Lower leg skin (tissue), 4 donors: ENCODE measurements around the gene CDK18. TPM values are rescaled to one million over a fixed set of nuclear protein-coding genes. Genes with fewer than 3 reads are reported as not detected.
A peak's percentile ranks its signal among the peaks of the same experiment; 100 is the strongest.

Source experiments
- DNase-seq, 2 donors: peaks; one replicate each; pipeline ENCODE4 v3.0.0-alpha.2; 2019; ENCODE audit warnings: low spot score in 2 of 2
- H3K4me3 ChIP-seq: fragments of 200-600 bp; sonication (generic); 2 replicates; pipeline ENCODE4 v1.5.1; 2017; ENCODE audit warnings: mild to moderate bottlenecking, low read depth; ENCODE audit not compliant: poor library complexity, severe bottlenecking
- POLR2A ChIP-seq, 2 donors: fragments of 450-650 bp; IDR thresholded peaks; one replicate each; pipeline ENCODE4 v1.6.1; 2016 to 2017; ENCODE audit warnings: antibody characterized with exemption in 2 of 2, mild to moderate bottlenecking in 1 of 2, moderate library complexity in 1 of 2
- WGBS, 2 donors: methylation state at CpG; one replicate each; pipeline ENCODE4 v1.1.5; 2018; 5-methylcytosine and 5-hydroxymethylcytosine counted together
- intact Hi-C: fragments of 100-400 bp; cut with DNase I; formaldehyde crosslinking; loops from one replicate; pipeline ENCODE4 v1.15.0; 2023; ENCODE audit warnings: low total_unique reads
- total RNA-seq, 4 donors: library from RNA; depleted of rRNA; stranded (reverse); fragments of >200 nt; gene quantifications; one replicate each; pipeline ENCODE4 v1.1.0, GENCODE V29; 2016
- TF ChIP-seq, protein P1 (sequence below), 3 donors: fragments of 450-650 bp; IDR thresholded peaks; one replicate each; pipeline ENCODE4 v1.5.1; 2016; ENCODE audit warnings: antibody characterized with exemption in 3 of 3, mild to moderate bottlenecking in 3 of 3, moderate library complexity in 2 of 3

The CDK18 gene
- total RNA-seq, 4 donors from 2014 or later, result 4.5 to 6.5 (median 5.1) TPM

DNA sequence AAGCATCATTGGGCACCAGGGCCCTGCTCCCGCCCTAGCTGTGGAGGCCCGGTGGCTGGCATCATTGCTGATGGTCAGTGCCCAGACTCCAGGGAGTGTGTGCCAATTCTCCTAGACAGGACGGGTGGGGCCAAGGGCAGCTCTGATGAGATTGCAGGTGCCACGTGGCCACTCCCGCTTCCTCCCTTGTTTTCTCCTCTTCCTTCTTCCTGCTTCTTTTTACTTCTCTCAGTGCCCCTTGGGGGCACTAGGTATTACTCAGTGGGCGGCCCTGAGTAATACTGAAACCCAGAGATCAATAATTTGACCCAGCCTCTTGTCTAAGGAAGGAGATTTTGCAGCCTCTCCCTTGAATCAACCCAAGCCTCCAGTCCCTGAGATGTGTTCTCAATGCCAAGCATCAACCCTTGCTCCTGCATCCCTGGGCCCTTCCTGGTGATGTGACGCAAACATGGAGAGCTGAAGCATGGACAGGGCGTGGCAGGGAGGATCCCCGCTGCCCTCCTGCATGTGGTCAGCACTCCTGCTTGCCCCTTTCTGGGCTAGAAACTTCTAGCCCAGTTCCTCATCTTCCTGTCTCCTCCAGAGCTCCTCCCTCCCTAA, 32.4 kb downstream of the CDK18 start:
- 49 to 56% methylated on average over 9 of the region's 9 CpGs for WGBS, 2 donors
- H3K4me3 ChIP-seq, result no peak overlapping the region
- TF ChIP-seq, protein P1, sequence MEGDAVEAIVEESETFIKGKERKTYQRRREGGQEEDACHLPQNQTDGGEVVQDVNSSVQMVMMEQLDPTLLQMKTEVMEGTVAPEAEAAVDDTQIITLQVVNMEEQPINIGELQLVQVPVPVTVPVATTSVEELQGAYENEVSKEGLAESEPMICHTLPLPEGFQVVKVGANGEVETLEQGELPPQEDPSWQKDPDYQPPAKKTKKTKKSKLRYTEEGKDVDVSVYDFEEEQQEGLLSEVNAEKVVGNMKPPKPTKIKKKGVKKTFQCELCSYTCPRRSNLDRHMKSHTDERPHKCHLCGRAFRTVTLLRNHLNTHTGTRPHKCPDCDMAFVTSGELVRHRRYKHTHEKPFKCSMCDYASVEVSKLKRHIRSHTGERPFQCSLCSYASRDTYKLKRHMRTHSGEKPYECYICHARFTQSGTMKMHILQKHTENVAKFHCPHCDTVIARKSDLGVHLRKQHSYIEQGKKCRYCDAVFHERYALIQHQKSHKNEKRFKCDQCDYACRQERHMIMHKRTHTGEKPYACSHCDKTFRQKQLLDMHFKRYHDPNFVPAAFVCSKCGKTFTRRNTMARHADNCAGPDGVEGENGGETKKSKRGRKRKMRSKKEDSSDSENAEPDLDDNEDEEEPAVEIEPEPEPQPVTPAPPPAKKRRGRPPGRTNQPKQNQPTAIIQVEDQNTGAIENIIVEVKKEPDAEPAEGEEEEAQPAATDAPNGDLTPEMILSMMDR (IDR thresholded peaks at IDR 0.05), result no peak
- TF ChIP-seq POLR2A (IDR thresholded peaks at IDR 0.05), result no peak
- DNase-seq, result peak in 1 of 2 donors; percentile 83
- intact Hi-C loops, result no loop called here

DNA sequence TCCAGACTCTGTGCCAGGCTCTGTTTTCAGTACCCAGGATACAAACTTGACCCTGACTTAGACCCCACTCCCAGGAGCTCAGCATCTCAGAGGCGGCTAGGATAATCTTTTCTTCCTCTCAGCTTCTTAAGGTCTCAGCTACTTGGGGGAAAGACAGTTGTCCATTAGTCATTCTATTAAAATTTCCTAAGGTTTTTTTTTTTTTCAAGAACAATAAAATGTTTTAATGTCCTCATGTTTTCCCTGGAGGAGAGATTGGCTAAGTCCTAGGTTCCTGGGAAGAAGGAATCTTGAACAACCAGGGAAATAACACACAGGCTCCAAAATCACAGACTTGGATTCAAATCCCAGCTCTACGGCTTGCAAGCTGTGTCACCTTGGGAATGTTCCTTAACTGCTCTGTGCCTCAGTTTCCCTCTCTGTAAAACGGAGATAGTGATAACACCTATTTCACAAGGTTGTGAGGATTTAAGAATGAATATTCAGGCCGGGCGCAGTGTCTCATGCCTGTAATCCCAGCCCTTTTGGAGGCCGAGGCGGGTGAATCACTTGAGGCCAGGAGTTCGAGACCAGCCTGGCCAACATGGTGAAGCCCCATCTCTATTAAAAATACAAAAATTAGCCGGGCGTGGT, 33.0 kb downstream of the CDK18 start:
- peak in 1 of 2 donors; percentile 31 for DNase-seq
- intact Hi-C loops, result no loop called here
- TF ChIP-seq, protein P1 (IDR thresholded peaks at IDR 0.05), result no peak
- no peak for TF ChIP-seq POLR2A (IDR thresholded peaks at IDR 0.05)
- 84 to 89% methylated on average over 10 of the region's 10 CpGs for WGBS, 2 donors
- H3K4me3 ChIP-seq, result no peak overlapping the region

DNA sequence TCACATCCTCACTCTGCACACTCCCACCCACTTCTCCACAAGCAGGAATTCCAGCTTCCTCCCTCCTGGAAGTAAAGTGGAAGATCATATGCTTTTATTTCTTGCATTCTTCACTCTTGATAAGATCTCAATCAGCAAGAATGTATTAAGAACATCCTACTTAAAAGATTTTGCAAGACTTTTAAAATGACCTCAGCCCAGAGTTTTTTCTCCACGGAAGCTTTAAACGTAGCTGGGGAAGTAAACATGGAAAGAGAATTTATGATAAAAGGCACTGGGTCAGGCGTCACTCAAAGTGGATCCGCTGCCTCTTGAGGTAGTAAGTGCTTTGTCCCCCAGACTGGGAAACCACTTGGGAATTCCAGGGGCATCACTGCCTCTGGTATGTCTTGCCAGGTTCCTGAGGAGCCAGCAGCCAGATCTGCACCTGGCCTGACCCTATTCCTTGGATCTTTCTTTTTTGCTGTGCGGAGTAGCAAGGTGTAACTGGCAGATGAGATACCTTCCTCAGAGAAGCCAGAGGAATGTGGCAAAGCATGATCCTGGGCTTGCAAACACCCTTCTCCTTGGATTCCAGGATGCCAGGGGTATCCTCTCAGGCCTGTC, 33.9 kb downstream of the CDK18 start:
- TF ChIP-seq POLR2A (IDR thresholded peaks at IDR 0.05), result no peak
- TF ChIP-seq, protein P1 (IDR thresholded peaks at IDR 0.05), result no peak
- peak in 1 of 2 donors; percentile 74 for DNase-seq
- WGBS, 2 donors, result 32 to 47% methylated on average over 5 of the region's 5 CpGs
- intact Hi-C loops, result no loop called here
- H3K4me3 ChIP-seq, result no peak overlapping the region

GRCh38 chr1:205541161-205541886, 36.9 kb downstream of the CDK18 start:
- DNase-seq, result peak in 1 of 2 donors; percentile 79
- H3K4me3 ChIP-seq, result no peak overlapping the region
- 78 to 84% methylated on average over 6 of the region's 6 CpGs for WGBS, 2 donors
- intact Hi-C loops, result no loop called here
- no peak for TF ChIP-seq POLR2A (IDR thresholded peaks at IDR 0.05)
- TF ChIP-seq, protein P1 (IDR thresholded peaks at IDR 0.05), result no peak

DNA sequence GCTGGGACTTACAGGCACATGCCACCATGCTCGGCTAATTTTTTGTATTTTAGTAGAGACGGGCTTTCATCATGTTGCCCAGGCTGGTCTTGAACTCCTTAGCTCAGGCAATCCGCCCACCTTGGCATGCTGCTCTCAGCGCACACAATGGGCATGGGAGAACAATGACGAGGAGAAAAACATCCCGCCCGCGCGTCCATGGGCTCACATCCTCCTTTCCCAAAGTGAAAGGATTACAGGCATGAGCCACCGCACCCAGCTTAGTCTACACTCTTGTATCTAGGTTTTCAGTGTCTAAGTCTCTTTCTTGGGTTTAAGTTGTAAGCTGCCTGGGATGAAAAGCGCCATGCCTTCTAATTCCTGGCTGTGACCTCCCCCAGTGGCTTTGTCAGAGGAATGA, 37.9 kb downstream of the CDK18 start:
- intact Hi-C loops, result no loop called here
- DNase-seq, result peak in 1 of 2 donors; percentile 85
- WGBS, 2 donors, result 73 to 76% methylated on average over 11 of the region's 11 CpGs
- TF ChIP-seq POLR2A (IDR thresholded peaks at IDR 0.05), result no peak
- TF ChIP-seq, protein P1 (IDR thresholded peaks at IDR 0.05), result no peak
- no peak overlapping the region for H3K4me3 ChIP-seq
